ENCODE measurements around the gene ARHGAP11A.

The ARHGAP11A gene

GRCh38 chr15:32651229-32651837 lies 36.0 kb downstream of the ARHGAP11A start:
- DNase-seq (ENCODE audit: low read depth), result no peak

GRCh38 chr15:32652178-32652577 lies 36.9 kb downstream of the ARHGAP11A start:
- DNase-seq (ENCODE audit: low read depth), result no peak
- no peak overlapping the region for H3K4me3 ChIP-seq (ENCODE audit: low read depth, low read length)

More at GRCh38 chr15:32651229-32651837, 36.0 kb downstream of the ARHGAP11A start:
- no peak overlapping the region for H3K4me3 ChIP-seq (ENCODE audit: low read depth, low read length)

GRCh38 chr15:32656091-32656490 lies 40.8 kb downstream of the ARHGAP11A start:
- H3K4me3 ChIP-seq (ENCODE audit: low read depth, low read length), result no peak overlapping the region
- DNase-seq (ENCODE audit: low read depth), result no peak

- no peak overlapping the region for H3K4me3 ChIP-seq (ENCODE audit: low read depth, low read length)
- DNase-seq (ENCODE audit: low read depth), result peak; percentile 48
These were observed 41.2 kb downstream of the ARHGAP11A start for GRCh38 chr15:32656496-32656895.

GRCh38 chr15:32657198-32657883 lies 42.0 kb downstream of the ARHGAP11A start:
- no peak overlapping the region for H3K4me3 ChIP-seq (ENCODE audit: low read depth, low read length)
- no peak for DNase-seq (ENCODE audit: low read depth)

GRCh38 chr15:32657941-32658340 lies 42.6 kb downstream of the ARHGAP11A start:
- no peak overlapping the region for H3K4me3 ChIP-seq (ENCODE audit: low read depth, low read length)
- DNase-seq (ENCODE audit: low read depth), result no peak

- H3K4me3 ChIP-seq (ENCODE audit: low read depth, low read length), result no peak overlapping the region
- peak; percentile 68 for DNase-seq (ENCODE audit: low read depth)
These were observed 44.2 kb downstream of the ARHGAP11A start for GRCh38 chr15:32659340-32660155.

GRCh38 chr15:32663671-32664070 lies 48.4 kb downstream of the ARHGAP11A start:
- no peak overlapping the region for H3K4me3 ChIP-seq (ENCODE audit: low read depth, low read length)
- DNase-seq (ENCODE audit: low read depth), result no peak

- no peak overlapping the region for H3K4me3 ChIP-seq (ENCODE audit: low read depth, low read length)
- no peak for DNase-seq (ENCODE audit: low read depth)
These were observed 49.5 kb downstream of the ARHGAP11A start for GRCh38 chr15:32664796-32665195.

GRCh38 chr15:32667321-32667720 lies 52.0 kb downstream of the ARHGAP11A start:
- no peak overlapping the region for H3K4me3 ChIP-seq (ENCODE audit: low read depth, low read length)
- DNase-seq (ENCODE audit: low read depth), result no peak

GRCh38 chr15:32668942-32669341 lies 53.6 kb downstream of the ARHGAP11A start:
- DNase-seq (ENCODE audit: low read depth), result no peak
- no peak overlapping the region for H3K4me3 ChIP-seq (ENCODE audit: low read depth, low read length)

GRCh38 chr15:32669896-32670611 lies 54.8 kb downstream of the ARHGAP11A start:
- peak; percentile 37 for DNase-seq (ENCODE audit: low read depth)
- H3K4me3 ChIP-seq (ENCODE audit: low read depth, low read length), result no peak overlapping the region

GRCh38 chr15:32670623-32671022 lies 55.3 kb downstream of the ARHGAP11A start:
- DNase-seq (ENCODE audit: low read depth), result no peak
- no peak overlapping the region for H3K4me3 ChIP-seq (ENCODE audit: low read depth, low read length)

- no peak for DNase-seq (ENCODE audit: low read depth)
- no peak overlapping the region for H3K4me3 ChIP-seq (ENCODE audit: low read depth, low read length)
These were observed 56.3 kb downstream of the ARHGAP11A start for GRCh38 chr15:32671339-32672325.

GRCh38 chr15:32674681-32675080 lies 59.4 kb downstream of the ARHGAP11A start:
- DNase-seq (ENCODE audit: low read depth), result no peak
- H3K4me3 ChIP-seq (ENCODE audit: low read depth, low read length), result no peak overlapping the region

GRCh38 chr15:32675466-32675865 lies 60.2 kb downstream of the ARHGAP11A start:
- no peak overlapping the region for H3K4me3 ChIP-seq (ENCODE audit: low read depth, low read length)
- DNase-seq (ENCODE audit: low read depth), result no peak

- no peak overlapping the region for H3K4me3 ChIP-seq (ENCODE audit: low read depth, low read length)
- DNase-seq (ENCODE audit: low read depth), result no peak
These were observed 60.9 kb downstream of the ARHGAP11A start for GRCh38 chr15:32676169-32676568.

- no peak for DNase-seq (ENCODE audit: low read depth)
- no peak overlapping the region for H3K4me3 ChIP-seq (ENCODE audit: low read depth, low read length)
These were observed 62.0 kb downstream of the ARHGAP11A start for GRCh38 chr15:32677238-32677750.

Measured in skeletal muscle cell (primary cell).